HG02884 (cell line): ENCODE measurements around the gene EPGN.

Experiments
- ATAC-seq: cut with Tn5 transposase; IDR thresholded peaks from one replicate; pipeline ENCODE4 v1.9.1; 2021; ENCODE audit warnings: mild to moderate bottlenecking, moderate library complexity; ENCODE audit not compliant: unreplicated experiment

EPGN gene

DNA sequence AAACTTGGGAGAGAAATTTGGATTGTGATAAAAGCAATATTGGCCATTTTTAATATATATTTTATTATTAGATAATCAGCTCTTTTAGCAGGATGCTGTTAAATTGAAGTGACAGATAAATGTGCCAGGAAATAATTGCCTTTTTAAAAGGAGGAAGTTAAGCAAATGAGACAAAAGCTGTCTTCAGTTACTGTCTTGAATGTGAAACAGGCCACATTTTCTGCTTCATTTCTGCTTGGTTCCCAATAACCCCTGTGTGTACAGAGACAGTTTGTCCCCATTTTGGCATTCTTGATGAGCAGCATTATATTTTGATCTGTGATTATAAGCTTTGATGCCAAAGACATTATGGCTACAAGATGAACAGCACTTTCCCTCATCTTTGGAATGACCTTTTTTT is 953 bp downstream of the EPGN start:
- no peak for ATAC-seq

DNA sequence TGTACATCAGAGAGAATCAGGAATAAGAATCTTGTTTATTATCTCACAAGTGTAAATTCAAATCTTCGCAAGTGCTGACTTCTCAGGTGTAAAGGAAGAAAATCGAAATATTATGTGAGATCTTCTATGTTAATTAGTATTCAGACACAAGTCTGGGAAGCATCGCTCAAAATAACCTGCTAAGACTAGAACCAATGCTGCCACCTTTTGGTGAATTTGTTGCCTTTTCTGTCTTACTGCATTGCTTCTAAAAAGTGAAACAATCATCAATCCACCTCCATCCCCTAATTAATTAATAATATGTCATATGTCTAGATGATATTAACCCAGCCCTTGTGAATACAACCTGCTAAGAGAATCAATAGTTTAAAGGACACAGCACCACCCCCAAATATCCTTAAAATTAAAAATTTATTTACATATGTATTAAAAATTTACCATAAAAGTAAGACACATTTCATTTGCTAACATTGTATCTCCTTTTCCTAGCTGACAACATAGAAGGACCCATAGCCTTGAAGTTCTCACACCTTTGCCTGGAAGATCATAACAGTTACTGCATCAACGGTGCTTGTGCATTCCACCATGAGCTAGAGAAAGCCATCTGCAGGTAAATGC is 3.5 kb downstream of the EPGN start:
- peak; percentile 60 for ATAC-seq

DNA sequence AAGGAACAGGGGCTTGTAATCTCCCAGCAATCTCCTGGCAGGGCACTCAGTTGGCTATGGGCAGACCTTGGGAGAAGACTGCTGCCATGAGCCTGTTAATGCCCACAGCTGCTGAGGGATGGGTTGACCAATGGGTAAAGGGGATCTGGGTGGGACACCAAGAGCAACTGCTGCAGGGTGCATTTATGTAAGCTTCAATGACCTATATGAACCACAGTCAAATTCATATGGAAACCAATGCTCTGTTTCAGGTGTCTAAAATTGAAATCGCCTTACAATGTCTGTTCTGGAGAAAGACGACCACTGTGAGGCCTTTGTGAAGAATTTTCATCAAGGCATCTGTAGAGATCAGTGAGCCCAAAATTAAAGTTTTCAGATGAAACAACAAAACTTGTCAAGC is 6.1 kb downstream of the EPGN start:
- no peak for ATAC-seq

DNA sequence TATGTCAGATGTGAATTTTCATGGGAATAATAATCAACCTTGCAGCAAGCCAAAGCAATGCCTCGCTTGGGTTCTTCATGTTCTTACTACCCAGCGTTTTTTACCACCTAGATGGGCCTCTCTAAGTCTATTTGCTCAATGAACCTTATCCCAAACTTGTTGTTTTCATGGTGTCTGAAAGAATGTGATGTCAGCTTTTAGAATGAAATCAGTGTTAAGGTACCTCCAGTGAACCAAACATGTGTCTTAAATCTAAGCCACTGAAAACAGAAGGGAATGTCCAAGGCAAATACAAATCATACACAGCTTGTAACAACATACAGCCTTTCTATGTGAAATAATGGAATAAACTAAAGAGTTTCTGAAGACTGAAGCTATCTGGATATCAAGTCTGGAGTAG is 6.7 kb downstream of the EPGN start:
- no peak for ATAC-seq

DNA sequence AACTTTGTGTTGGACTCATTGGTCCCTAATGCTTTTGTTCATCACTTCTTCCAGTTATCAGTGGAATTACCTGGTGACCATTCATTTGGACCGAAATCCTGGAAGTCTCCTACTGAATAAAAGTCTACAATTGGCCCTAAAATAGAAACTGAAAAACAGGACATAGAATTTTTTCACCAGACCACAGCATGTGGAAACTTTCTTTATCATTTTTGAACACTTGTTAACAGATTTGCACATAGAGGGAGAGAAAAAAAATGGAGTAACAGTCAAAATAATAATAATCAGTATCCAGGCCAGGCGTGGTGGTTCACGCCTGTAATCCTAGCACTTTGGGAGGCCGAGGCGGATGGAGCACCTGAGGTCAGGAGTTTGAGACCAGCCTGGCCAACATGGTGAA is 7.1 kb downstream of the EPGN start:
- no peak for ATAC-seq

DNA sequence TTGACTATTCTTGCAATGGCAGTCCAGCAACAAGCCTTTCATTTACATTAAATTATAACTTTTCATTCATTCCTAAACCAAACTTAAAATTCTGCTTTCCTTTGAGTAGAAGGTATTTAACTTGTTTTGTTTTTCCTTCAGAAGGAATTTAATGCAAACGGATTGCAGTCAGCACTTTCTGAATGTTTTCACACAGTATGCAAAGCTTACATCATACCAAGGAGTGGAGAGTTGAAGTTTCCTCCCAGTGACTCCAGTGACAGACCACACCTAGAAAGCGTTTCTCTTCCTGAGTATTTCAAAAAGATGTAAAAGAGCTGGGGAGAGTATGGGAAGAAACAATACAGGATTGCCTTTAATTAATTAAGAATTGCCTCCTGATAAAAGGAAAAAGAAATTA is 8.1 kb downstream of the EPGN start:
- ATAC-seq = no peak

DNA sequence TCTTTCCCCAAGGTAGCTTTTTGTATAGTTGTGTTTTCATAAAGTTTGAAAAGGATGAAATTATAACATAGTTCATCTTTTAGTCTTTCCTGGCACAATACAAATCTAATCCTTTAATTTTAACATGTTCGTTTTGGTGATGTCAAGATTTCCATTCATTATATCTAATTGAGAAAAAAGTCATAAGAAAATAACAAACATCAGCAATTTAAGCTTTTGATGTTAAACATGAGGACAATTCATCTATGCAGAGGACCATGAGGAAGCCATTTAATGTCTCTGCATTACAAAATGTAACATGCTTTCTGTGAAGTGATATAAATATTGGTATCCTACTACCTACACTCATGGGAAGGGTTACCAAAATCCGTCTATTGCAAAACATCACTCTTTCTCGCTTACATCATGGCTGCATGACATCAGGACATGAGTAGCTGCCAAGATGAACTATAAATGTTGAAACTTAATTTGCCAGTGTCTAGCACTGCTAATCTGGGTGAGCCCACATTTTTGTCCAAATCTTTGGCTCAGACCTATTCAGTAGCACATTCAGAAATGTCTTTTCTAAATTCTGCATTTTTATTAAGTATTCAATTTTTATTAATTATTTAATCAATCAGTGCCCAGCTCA is 9.5 kb downstream of the EPGN start:
- no peak for ATAC-seq

DNA sequence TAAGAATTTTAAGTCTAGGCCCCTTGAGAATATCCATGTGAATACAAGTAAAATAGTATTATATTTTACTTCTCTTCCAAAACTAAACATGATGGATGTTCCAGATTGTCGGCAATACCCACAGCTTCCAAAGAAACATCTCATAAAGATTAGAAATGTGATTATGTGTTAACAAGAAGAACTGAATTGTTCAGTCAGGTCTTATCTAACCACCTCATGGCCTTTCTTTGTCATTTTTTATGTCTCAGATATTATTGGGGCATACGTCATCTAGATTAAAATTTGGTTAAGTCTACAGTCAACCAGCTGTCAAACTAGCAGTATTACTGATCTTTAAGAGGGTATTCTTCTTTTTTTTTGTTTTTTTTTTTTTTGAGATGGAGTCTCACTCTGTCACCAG is 10.0 kb downstream of the EPGN start:
- no peak for ATAC-seq

DNA sequence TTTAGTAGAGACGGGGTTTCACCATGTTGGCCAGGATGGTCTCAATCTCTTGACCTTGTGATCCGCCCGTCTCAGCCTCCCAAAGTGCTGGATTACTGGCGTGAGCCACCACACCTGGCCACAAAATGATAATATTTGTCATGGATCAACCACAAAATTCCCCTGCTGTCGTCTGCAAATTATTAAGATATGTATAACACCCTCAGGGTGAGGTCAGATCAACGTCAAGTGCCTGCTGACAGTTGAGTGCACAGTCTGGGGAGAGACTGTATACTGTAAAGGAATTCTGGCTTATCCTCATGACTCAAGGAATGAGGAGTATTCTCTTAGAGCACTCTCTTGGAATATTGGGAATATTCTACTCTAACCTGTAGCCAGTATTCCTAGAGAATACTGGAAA is 11.2 kb downstream of the EPGN start:
- ATAC-seq = no peak

DNA sequence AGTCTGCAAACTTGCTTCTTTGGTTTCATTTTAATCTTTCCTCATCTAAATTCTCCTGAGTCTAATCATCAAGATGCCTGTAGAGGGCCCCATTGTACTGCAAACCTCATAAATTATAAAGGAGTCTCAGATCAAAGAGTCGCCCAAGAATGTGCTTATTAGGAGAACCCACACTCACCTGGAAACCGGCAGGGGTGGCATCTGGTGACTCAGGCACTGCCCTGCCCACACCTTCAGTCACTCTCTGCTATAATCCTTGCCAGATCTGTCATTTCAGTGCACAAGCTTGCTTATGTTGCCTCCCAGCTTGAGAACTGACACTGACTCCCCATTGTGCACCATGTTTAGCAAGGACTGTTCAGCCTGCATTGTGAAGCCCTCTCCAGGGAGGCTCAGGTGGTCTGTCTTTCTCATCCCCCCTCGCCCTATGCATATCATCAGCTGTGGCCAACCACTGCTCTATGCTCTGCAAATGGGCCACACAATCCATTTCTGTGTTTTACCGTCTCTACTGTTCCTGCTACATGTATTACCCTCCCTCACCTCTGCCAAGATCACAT is 12.4 kb downstream of the EPGN start:
- peak; percentile 76 for ATAC-seq

DNA sequence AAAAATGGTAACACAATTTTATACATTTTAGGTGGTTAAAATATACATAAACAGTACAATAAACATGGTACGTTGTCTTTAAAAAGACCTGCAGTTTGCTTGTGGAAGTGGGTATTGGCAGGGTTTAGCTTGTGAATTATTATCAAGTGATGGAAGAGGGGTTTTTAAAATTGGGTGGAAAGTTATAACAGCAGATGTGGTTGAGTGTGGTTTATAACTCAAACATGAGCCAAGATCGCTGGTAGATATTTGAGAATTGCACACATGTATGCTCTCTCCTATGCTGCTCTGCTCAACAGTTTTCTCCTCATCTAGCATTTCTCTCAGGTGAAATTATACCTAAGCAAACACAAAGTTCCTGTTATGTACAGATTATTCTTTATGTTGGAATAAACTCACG is 14.0 kb downstream of the EPGN start:
- no peak for ATAC-seq

DNA sequence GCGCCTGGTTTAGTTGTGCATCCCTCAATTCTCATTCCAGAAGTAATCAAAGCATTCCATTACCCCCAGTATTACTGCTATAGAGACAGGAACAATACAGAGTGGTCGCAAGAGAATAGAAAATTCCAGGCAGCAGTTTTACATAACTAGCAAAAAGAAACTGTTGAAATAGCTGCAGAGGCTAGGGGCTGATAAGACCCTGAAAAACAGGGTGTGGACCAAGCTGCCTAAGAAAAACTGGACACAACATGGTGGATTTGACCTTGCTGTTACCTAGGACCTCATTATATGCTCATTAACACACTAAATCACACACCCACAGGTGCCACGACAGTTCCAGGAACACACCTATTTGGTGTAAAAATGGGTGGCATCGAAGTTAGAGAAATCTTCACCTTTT is 15.4 kb downstream of the EPGN start:
- no peak for ATAC-seq

DNA sequence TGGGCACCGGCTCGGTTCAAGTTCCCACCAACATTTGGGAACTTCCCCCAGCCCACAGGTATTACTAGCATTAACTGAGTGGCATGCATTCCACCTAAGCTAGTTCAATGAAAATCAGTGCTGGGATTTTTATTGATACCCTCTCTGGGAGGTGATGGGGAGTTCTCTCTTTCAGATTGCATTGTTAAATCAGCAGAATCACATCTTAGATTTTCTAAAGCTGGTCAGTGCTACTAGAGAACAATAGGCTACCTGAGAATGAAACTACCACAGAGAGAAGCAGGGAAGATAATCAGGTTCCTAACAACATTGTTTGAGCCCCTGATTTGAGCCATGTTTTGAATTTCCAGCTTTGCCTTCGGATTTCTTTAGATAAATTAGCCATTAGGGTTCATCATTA is 16.0 kb downstream of the EPGN start:
- ATAC-seq = no peak

DNA sequence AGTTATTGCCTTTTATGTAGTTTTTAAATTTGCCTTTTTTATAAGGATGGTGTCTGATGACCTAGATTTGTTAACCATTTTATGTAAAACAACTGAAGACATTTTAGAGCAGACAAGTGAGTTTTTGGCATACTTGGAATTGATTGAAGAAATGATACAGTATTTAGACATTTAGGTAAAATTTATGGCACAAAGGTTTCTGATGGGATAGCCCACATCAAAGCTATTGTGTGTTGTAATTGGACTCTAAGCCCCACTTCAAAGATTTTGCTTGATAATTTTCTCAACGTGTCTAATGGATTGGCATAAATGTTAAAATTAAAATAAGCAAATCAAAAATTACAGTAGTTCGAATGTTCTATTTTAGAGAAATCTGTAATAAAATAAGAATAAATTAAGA is 17.6 kb downstream of the EPGN start:
- ATAC-seq = no peak

DNA sequence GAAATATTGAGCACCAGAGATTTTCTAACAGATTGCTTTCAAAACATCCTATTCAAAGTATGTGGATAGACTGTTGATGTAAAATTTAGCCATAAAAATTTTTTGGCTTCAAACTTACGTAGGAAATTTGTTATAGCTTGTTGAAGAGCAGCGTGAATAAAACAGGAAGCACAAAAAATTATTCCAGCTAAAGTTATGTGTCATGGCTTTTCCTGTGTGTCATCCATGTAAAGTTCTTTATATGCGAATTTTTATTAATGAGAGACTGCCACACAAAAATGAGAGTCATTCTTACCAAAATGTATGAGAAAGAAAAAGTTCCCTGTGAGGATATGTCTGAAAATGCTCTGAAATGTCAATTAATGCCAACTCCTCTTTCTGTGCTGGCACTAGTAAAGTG is 19.5 kb downstream of the EPGN start:
- no peak for ATAC-seq

DNA sequence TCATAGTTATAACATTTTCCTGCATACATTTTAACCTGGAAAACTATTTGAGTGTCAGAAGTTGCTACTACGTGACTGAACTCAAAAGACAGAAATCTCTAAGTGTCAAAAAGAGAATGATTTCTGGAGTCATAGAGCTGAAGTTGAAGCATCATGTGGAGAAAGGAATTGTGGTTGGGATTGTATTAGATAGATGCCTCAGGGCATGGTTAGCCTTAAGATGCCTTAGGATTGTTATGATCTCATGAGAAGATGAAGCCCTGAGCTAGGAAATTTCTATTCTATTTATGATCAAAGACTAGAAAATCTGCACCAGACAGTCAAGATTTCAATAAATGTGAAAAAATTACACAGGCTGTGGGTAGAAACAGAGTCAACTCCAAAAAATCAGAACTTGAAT is 20.2 kb downstream of the EPGN start:
- ATAC-seq = no peak

DNA sequence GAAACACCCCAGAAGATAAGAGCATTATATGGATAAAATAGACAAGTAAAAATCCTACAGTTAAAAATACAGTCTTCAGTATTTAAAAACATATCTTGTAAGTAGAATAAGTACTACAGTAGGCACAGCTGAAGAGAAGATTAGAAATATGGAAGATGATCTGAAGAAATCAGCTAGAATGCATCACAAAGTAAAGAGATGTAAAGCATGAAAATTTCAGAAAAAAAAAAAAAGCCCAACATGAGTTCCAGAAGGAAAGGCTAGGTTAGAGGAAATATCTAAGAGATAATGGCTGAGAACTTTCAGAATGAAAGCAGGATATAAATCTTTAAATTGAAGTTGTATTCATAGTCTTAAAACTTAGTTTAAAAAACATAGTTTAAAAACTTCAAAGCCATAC is 21.0 kb downstream of the EPGN start:
- ATAC-seq = no peak

DNA sequence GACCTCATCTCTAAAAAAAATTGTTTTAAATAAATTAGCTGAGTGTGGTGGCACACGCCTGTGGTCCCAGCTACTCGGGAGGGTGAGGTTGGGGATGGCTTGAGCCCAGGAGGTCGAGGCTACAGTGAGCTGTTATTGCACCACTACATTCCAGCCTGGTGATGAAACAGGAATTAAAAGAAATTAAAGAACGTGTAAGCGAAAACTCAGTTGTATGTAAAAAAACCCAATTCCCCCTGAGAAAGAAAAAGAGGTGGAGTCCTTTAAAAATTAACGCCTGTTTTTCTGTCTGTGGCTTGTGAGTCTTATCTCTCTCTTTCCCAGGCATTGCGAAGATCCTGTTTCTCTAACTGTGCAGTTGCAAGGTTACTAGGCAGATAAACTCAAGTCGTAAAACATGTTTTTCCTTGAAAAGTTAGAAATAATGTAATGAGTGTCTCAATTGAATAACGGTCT is 22.1 kb downstream of the EPGN start:
- ATAC-seq = no peak

DNA sequence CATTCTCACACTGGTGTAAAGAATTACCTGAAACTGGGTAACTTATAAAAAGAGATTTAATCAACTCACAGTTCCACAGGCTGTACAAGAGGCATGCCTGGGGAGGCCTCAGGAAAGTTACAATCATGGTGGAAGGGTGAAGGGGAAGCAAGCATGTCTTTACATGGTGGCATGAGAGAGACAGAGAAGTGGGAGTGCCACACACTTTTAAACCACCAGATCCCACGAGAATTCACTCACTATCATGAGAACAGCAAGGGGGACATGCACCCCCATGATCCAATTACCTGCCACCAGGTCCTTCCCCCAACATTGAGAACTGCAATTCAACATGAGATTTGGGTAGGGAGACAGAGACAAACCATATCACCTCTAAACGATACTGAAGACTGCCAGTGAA is 23.0 kb downstream of the EPGN start:
- ATAC-seq = no peak

DNA sequence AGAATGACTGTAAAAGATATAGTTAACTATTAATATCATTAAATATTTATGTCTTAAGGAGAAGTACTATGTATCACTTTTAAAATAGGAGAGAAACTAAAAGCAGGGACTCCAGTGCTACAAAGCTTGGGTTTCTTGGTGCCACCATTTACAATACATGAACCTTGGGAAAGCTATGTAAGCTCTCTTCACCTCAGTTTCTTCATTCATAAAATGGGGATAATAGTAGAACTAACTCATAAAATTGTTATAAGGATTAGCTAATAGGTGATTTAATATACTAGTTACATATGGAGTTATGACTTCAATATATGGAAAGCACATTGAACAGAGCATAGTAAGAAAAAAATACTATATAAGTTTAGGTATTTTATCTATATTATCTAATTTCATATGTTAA is 23.7 kb downstream of the EPGN start:
- no peak for ATAC-seq

DNA sequence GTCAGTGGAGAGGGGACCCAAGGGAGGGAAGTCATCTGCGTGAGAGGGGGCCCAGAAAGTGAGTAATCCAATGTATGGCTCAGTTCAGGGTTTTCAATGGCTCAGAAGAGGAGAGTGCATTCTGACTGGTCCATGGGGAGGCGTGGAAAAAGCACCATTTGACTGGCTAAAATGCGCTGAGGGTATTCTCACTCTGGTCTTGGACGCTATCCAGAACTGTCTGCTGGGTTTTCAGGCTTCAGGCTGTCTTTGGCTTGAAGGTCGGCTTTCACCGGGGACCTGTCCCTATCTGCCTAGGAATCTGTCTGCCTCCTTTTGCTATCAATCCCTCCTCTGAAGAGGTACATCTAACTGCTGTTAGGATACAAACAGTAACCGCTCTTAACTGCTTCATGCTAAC is 26.4 kb downstream of the EPGN start:
- no peak for ATAC-seq

DNA sequence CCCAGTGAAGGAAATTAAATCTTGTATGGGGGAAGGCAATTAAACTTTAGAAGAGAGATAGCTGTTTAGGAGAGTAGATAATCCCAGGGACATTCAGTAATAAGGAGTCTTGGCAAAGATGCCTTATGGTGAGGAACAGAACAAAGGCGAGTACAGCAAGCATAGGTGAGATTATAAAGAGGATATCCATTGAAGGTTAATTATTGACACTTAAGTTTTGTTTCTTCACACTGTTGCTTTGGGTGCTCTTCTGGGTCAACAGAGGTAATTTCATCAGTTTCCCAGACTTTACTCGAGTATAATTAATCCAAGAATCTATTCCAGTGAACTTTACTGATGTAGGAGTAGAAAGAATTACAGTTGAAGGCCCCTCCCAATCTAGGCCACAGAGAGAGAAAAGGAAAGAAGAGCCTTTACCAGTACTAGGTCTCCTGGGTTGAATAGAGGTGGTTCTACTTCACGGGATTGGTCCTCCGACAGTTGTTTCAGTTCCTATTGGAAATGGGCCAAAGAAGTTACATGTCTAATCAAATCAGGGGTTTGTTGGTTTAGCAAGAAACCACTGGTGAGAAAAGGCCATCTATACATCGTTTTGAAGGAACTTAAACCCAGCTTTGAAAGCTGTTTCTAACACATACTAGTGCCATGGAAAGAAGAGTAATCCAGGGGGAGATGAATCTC is 27.2 kb downstream of the EPGN start:
- ATAC-seq = peak; percentile 69
